GM12878 (cell line): ENCODE data around the gene LDLRAD3. TPM values are rescaled to one million over a fixed set of nuclear protein-coding genes. Genes with fewer than 3 reads are reported as not detected.

Source experiments
- ATAC-seq: fragments of 200-7000 bp; cut with Tn5 transposase; 3 replicates; pipeline ENCODE4 v1.9.1; 2020; ENCODE audit warnings: mild to moderate bottlenecking, moderate library complexity
- BruUV-seq: library from RNA; stranded (reverse); fragments of 400-500 nt; replicated peaks from 2 replicates; lab custom pipeline; 2021; lab: Mats Ljungman, UMichigan
- CTCF ChIA-PET: fragments of 300-600 bp; sonication (Branson Sonifier 250); formaldehyde crosslinking; extraction: SDS; loops from one replicate; lab custom pipeline; 2021; ENCODE audit warnings: inconsistent platforms; lab: Yijun Ruan, JAX
- POLR2A ChIA-PET: fragments of 350-600 bp; formaldehyde crosslinking; extraction: SDS; loops from one replicate; lab custom pipeline; 2021; ENCODE audit warnings: inconsistent platforms; lab: Charles Lee
- RAD21 ChIA-PET: fragments of 300-600 bp; sonication (Branson Sonifier 250); formaldehyde crosslinking; loops from one replicate; lab custom pipeline; 2023; ENCODE audit warnings: antibody characterized with exemption; ENCODE audit not compliant: unreplicated experiment; lab: Charles Lee
- SMC1A ChIA-PET: fragments of 300-600 bp; sonication (Branson Sonifier 250); formaldehyde crosslinking; loops from one replicate; lab custom pipeline; 2023; ENCODE audit not compliant: unreplicated experiment, uncharacterized antibody; lab: Charles Lee
- DNase-seq: peaks from one replicate; pipeline ENCODE4 v3.0.0-alpha.2; 2011; ENCODE audit warnings: low read depth, low spot score
- FAIRE-seq: peaks from 3 replicates; lab custom pipeline; 2011; peaks lifted over from hg19 to GRCh38; lab: Jason Lieb, UNC
- H2AFZ ChIP-seq: 2 replicates; pipeline ENCODE4 v1.6.0; 2011; ENCODE audit warnings: low read depth, low read length, control low read depth; ENCODE audit not compliant: control insufficient read depth
- H3K27ac ChIP-seq: 2 replicates; pipeline ENCODE4 v1.5.1; 2011; ENCODE audit warnings: control low read depth; ENCODE audit not compliant: control insufficient read depth, insufficient read depth
- H3K27me3 ChIP-seq, 2 experiments: replicated peaks in 1 of 2; 2 replicates each; pipeline versions ENCODE4 v1.6.0 to v1.6.1; 2011; ENCODE audit warnings: low read length in 1 of 2; ENCODE audit not compliant: control insufficient read depth in 2 of 2, insufficient read depth in 2 of 2
- H3K36me3 ChIP-seq, 2 experiments: 2 replicates each; pipeline ENCODE4 v1.5.1; 2011; ENCODE audit warnings: low read length in 1 of 2; ENCODE audit not compliant: control insufficient read depth in 2 of 2, insufficient read depth in 2 of 2
- H3K4me1 ChIP-seq: 2 replicates; pipeline ENCODE4 v1.6.1; 2011; ENCODE audit warnings: mild to moderate bottlenecking, low read length, moderate library complexity, mixed read lengths; ENCODE audit not compliant: control insufficient read depth, insufficient read depth
- H3K4me2 ChIP-seq: 2 replicates; pipeline ENCODE4 v1.6.0; 2011; ENCODE audit warnings: control low read depth; ENCODE audit not compliant: control insufficient read depth, insufficient read depth
- H3K4me3 ChIP-seq: fragments of 200-600 bp; sonication (generic); 2 replicates; pipeline ENCODE4 v1.5.1; 2016
- H3K79me2 ChIP-seq: 2 replicates; pipeline ENCODE4 v1.6.0; 2011; ENCODE audit warnings: low read length; ENCODE audit not compliant: control insufficient read depth, insufficient read depth
- H3K9ac ChIP-seq: 2 replicates; pipeline ENCODE4 v1.8.0; 2011; ENCODE audit warnings: low read length, control low read depth, mixed read lengths; ENCODE audit not compliant: control insufficient read depth, insufficient read depth
- H3K9me3 ChIP-seq: replicated peaks from 3 replicates; pipeline ENCODE4 v1.5.1; 2011; ENCODE audit warnings: mild to moderate bottlenecking, low read length; ENCODE audit not compliant: control insufficient read depth, insufficient read depth
- H4K20me1 ChIP-seq: 2 replicates; pipeline ENCODE4 v1.6.0; 2011; ENCODE audit not compliant: control insufficient read depth, insufficient read depth
- ATF7 ChIP-seq: fragments of 450-650 bp; IDR thresholded peaks from 2 replicates; pipeline ENCODE4 v1.6.1; 2016; ENCODE audit warnings: low read depth, mild to moderate bottlenecking
- CHD1 ChIP-seq: IDR thresholded peaks from 2 replicates; pipeline ENCODE4 v1.6.1; 2012; ENCODE audit warnings: low read depth, low read length, improper control_type of control experiment
- DPF2 ChIP-seq: fragments of 450-650 bp; IDR thresholded peaks from 2 replicates; pipeline ENCODE4 v1.6.1; 2017; ENCODE audit warnings: mild to moderate bottlenecking
- EP300 ChIP-seq, 2 experiments: fragments of 150-350 bp in 1 of 2; IDR thresholded peaks; 2 replicates each; pipeline ENCODE4 v1.6.1; 2011 to 2012; ENCODE audit warnings: low read depth in 2 of 2, low read length in 2 of 2, borderline replicate concordance in 1 of 2, improper control_type of control experiment in 1 of 2, inconsistent platforms in 1 of 2; ENCODE audit not compliant: control insufficient read depth in 1 of 2
- FOXM1 ChIP-seq: IDR thresholded peaks from 2 replicates; pipeline ENCODE4 v1.6.1; 2012; ENCODE audit warnings: low read depth, mild to moderate bottlenecking, inconsistent platforms, low read length, moderate library complexity
- GABPA ChIP-seq: IDR thresholded peaks from 2 replicates; pipeline ENCODE4 v1.6.1; 2014; ENCODE audit warnings: antibody characterized with exemption, low read depth, mild to moderate bottlenecking, inconsistent platforms
- NFIC ChIP-seq: IDR thresholded peaks from 2 replicates; pipeline ENCODE4 v1.6.1; 2012; ENCODE audit warnings: low read depth, mild to moderate bottlenecking, inconsistent platforms, low read length, moderate library complexity
- NR2C2 ChIP-seq: IDR thresholded peaks from 2 replicates; pipeline ENCODE4 v1.6.1; 2011; ENCODE audit warnings: borderline replicate concordance, low read depth; ENCODE audit not compliant: control insufficient read depth, insufficient read length
- RELB ChIP-seq: fragments of 450-650 bp; IDR thresholded peaks from 2 replicates; pipeline ENCODE4 v1.6.1; 2017; ENCODE audit warnings: low read depth, mild to moderate bottlenecking, moderate library complexity
- SIN3A ChIP-seq: IDR thresholded peaks from 2 replicates; pipeline ENCODE4 v1.6.1; 2012; ENCODE audit warnings: low read depth, low read length, improper control_type of control experiment
- SMAD1 ChIP-seq: fragments of 450-650 bp; IDR thresholded peaks from 2 replicates; pipeline ENCODE4 v1.6.1; 2018; ENCODE audit warnings: mild to moderate bottlenecking, low read depth; ENCODE audit not compliant: partially characterized antibody
- SMARCA5 ChIP-seq: fragments of 450-650 bp; IDR thresholded peaks from 2 replicates; pipeline ENCODE4 v1.6.1; 2017; ENCODE audit warnings: mild to moderate bottlenecking
- ZBED1 ChIP-seq: IDR thresholded peaks from 2 replicates; pipeline ENCODE4 v1.6.1; 2016; ENCODE audit warnings: borderline replicate concordance
- ZNF384 ChIP-seq: IDR thresholded peaks from 2 replicates; pipeline ENCODE4 v1.6.1; 2012; ENCODE audit warnings: low read depth, mild to moderate bottlenecking, low read length, improper control_type of control experiment, borderline replicate concordance
- WGBS: methylation state at CpG from one replicate; pipeline ENCODE4 v1.1.6; 2016; ENCODE audit warnings: low lambda C conversion rate; ENCODE audit not compliant: insufficient replicate concordance, insufficient coverage; ENCODE audit errors: missing lambda C conversion rate; 5-methylcytosine and 5-hydroxymethylcytosine counted together
- in situ Hi-C: fragments of 300-500 bp; cut with MboI; formaldehyde crosslinking; loops from 9 replicates; pipeline ENCODE4 v1.14.3; 2018; ENCODE audit warnings: mixed read lengths
- intact Hi-C: fragments of 100-400 bp; cut with micrococcal nuclease; formaldehyde crosslinking; loops from one replicate; pipeline ENCODE4 v1.14.2; 2022; ENCODE audit not compliant: unreplicated experiment
- polyA plus RNA-seq, 11 experiments: library from polyadenylated mRNA; depleted of rRNA in 4 of 11; unstranded in 6 of 11; stranded (reverse) in 5 of 11; fragments of >200 nt; fragmentation: Nextera tagmentation in 4 of 11; fragmentation: Illumina TruSeq in 1 of 11; extraction: Ambion mirVana in 4 of 11; extraction: Trizol in 1 of 11; gene quantifications; 1 replicate in 1 of 11; 2 replicates in 10 of 11; pipeline versions ENCODE4 v1.2.1 to v1.2.3, GENCODE V29; 2011 to 2016; ENCODE audit warnings: inconsistent platforms in 2 of 11, missing spikeins in 2 of 11, low read depth in 1 of 11
- total RNA-seq, 4 experiments: library from RNA; depleted of rRNA in 3 of 4; stranded (reverse); fragments of >200 nt in 3 of 4; fragmentation: Illumina TruSeq in 1 of 4; extraction: Trizol in 1 of 4; gene quantifications; 2 replicates each; pipeline versions ENCODE4 v1.2.1 to v1.2.3, GENCODE V29; 2013 to 2021
- TF ChIP-seq, protein P1 (sequence below): fragments of 150-350 bp; IDR thresholded peaks from 2 replicates; pipeline ENCODE4 v1.6.1; 2014; ENCODE audit warnings: mild to moderate bottlenecking, low read depth, low read length

LDLRAD3 gene
- total and polyA plus RNA-seq, 10 of the 15 experiments (the other 5 are each of a cell fraction or from before 2014, with no cell fraction given) = 2.5 to 17.2 (median 10.7) TPM

GRCh38 chr11:35994421-35994820, 50.6 kb downstream of the LDLRAD3 start (continued):
- TF ChIP-seq SMARCA5 (no peak), ZBED1 (0 out of 2 replicates have a peak, but pooled peaks have one; percentile 59), EP300 (IDR thresholded peaks at IDR 0.05; ENCODE audit: borderline replicate concordance in 1 of 2, control insufficient read depth in 1 of 2, low read depth in 2 of 2, low read length in 2 of 2) (0 out of 4 replicates have a peak, but pooled peaks have one; percentile 15 to 18), SIN3A (no peak), DPF2 (0 out of 2 replicates have a peak, but pooled peaks have one; percentile 23), NR2C2 (no peak), ATF7 (no peak), FOXM1 (peak; percentile 90; the same call in 1 of the 2 replicates), NFIC (peak; percentile 86; the same call in 1 of the 2 replicates)

- ATAC-seq (no peak), DNase-seq (no peak), FAIRE-seq (no peak)
- no peak overlapping the region for H3K4me3 ChIP-seq
- no peak overlapping the region for H3K9ac ChIP-seq
- H3K4me2 ChIP-seq = no peak overlapping the region
- WGBS = 33% methylated on average over 5 of the region's 5 CpGs
- SMC1A ChIA-PET = interaction anchor here (0.7 to 4.4 kb wide), 6 partner anchors 9 to 173 kb away, joined by 3 to 32 read pairs (median 4); no protein-coding TSS in a partner anchor
- BruUV-seq = no TSS peak
- intact Hi-C loops (no loop called here), in situ Hi-C loops (no loop called here)
- RAD21 ChIA-PET = interaction anchor here (1.0 to 2.3 kb wide), 5 partner anchors 9 to 80 kb away, joined by 3 to 6 read pairs (median 3); no protein-coding TSS in a partner anchor
- no peak overlapping the region for H3K27ac ChIP-seq
- POLR2A ChIA-PET = interaction anchor here (1.4 to 2.0 kb wide), 2 partner anchors 26 kb away, joined by 3 to 5 read pairs; no protein-coding TSS in a partner anchor
- peaks cover 11% of the 10 kb centered on the region for H3K4me1 ChIP-seq
- H4K20me1 ChIP-seq = no peaks in the 10 kb centered on the region
- no peaks in the 10 kb centered on the region; a peak in 1 of 4 replicates for H3K36me3 ChIP-seq
- H2AFZ ChIP-seq = no peak overlapping the region
- no peak for TF ChIP-seq GABPA
- no peak for TF ChIP-seq DPF2
- no peak for TF ChIP-seq SMAD1
- TF ChIP-seq, protein P1, sequence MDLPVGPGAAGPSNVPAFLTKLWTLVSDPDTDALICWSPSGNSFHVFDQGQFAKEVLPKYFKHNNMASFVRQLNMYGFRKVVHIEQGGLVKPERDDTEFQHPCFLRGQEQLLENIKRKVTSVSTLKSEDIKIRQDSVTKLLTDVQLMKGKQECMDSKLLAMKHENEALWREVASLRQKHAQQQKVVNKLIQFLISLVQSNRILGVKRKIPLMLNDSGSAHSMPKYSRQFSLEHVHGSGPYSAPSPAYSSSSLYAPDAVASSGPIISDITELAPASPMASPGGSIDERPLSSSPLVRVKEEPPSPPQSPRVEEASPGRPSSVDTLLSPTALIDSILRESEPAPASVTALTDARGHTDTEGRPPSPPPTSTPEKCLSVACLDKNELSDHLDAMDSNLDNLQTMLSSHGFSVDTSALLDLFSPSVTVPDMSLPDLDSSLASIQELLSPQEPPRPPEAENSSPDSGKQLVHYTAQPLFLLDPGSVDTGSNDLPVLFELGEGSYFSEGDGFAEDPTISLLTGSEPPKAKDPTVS = no peak
- TF ChIP-seq RELB = no peak
- no peak for TF ChIP-seq CHD1
- TF ChIP-seq ZNF384 = no peak
- H3K27me3 ChIP-seq = no peaks in the 10 kb centered on the region
- H3K79me2 ChIP-seq = no peaks in the 10 kb centered on the region
- peaks cover 1% of the 10 kb centered on the region; the same call in 2 of the 3 replicates for H3K9me3 ChIP-seq
- CTCF ChIA-PET = interaction anchor here (0.9 to 1.6 kb wide), 5 partner anchors 9 to 174 kb away, joined by 3 to 7 read pairs (median 3); no protein-coding TSS in a partner anchor
Measured at GRCh38 chr11:35995681-35996271, 51.9 kb downstream of the LDLRAD3 start.
